G401.6 (cell line): ENCODE measurements around the gene NRG3.
"Not testable (repeated sequence)": the region's sequence is repeated elsewhere in the genome, so short reads cannot be mapped to it uniquely, and the experiment has no call there.

Experiments used
- FAIRE-seq: peaks from 2 replicates; lab custom pipeline; 2012; peaks lifted over from hg19 to GRCh38; lab: Jason Lieb, UNC

NRG3 gene

DNA sequence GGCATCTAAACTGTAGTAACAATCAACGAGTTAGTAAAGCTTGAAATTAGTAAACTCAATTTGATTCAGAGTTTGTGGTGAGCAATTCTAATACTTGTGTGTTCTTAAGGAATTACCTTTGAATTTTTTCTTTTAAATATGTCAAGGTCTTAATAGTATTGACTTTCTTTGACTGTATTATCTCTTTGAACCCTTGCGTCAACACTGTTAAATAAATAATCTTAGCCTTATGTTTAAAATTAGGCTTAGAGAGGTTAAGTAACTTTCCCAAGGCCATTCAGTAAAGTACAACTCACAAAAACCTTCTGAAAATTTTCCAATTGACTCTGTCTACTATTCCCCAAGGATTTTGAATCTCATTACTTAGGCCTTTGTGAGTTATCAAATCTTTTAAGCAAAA, 716.4 kb downstream of the NRG3 start:
- FAIRE-seq = no peak

GRCh38 chr10:82597840-82598239, 722.8 kb downstream of the NRG3 start:
- no peak for FAIRE-seq

DNA sequence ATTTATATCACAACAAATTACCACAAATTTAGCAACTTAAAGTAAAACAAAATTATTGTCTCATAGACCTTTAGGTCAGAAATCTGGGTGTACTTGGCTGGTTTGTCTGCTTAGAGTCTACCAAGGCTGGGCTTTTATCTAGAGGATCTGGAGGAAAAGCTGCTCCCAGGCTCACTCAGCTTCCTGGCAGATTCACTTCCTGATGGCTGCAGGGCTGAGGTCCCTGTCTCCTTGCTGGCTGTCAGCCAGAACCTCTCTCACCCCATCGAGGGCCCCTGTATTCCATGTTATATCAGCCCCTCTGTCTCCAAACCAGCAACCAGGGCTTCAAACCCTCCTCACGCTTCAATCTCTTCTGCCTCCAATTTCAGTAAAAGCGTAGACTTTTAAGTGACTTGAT, 734.9 kb downstream of the NRG3 start:
- no peak for FAIRE-seq

DNA sequence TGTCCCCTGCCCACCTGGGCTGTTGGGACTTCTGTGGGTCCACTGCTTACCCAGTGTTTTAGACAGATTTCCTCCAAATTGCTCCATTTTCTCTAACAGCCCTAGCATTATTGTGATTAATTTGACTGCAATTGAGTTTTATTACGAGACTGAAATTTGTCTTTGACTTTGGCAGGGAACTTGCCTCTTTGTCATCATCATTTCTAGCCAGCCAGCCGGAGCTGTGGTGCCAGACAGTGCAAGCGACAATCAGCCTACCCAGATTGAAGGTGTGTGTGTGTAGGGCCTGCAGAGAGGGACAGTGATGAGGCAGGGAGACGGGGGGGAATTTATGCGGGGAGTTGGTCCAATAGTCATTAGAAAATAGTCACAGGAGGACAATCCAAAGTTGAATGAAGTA, 743.0 kb downstream of the NRG3 start:
- FAIRE-seq = no peak

DNA sequence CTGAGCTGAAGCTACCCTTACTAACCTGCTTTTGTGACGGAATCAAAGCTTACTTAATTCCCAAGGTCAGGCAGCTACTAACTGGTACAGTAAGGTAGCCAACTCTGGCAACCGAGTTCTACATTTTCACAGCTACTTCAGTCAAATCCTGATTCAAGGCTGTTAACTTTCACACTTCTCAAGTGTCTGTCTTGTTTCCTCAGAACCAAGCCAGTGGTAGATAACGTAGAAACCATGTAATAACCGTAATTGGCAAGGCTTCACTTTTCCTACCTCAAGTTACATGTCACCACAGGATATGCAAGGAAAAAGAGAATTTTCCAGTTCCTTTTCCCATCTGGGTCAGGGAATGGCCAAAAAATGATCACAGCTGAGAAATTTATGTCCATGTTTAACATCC, 746.7 kb downstream of the NRG3 start:
- FAIRE-seq = no peak

DNA sequence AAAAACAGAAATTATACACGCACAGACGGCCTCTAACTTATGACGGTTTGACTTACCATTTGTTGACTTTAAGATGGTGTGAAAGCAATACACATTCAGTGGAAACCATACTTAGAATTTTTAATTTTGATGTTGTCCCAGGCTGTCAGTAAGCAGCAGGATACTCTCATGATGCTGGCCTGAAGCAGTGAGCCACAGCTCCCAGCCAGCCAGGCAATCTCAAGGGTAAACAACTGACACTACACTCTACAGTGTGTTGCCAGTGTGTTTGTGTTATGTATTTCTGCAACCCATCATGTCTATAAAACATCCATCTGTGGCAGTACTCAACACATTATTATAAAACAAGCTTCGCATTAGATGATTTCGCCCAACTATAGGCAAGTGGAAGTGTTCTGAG, 747.5 kb downstream of the NRG3 start:
- no peak for FAIRE-seq

DNA sequence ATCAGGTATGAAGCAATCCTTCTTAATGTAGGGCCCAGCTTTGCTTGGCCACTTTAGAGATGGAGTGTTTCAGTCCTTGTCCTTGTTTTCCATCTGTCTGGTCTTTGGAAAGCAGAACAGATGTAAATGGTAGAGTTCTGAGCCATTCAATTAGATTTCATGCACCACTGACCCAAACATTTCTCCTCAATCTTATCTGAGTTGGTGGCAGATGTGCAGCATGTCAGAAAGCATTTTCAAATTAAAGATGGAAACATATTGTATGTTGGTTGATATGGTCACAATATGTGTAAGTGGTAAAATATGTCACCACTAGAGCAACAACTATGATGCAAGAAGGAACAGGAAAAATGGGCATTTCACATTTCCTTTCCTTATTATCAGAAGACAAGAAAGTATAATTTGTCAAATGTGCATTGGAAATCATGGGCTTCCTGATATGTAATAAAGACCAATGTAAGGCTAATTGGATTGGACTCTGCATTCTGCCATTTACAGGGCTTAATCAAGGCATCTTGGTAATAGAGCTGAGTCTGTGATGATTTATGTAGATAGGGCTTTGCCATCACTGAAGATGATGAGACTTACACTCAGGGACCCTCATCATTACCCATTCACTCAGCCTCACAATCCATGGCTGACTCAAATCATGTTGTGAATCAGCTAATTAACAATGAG, 750.7 kb downstream of the NRG3 start:
- no peak for FAIRE-seq

- no peak for FAIRE-seq
Measured at GRCh38 chr10:82628373-82628772, 753.4 kb downstream of the NRG3 start.

DNA sequence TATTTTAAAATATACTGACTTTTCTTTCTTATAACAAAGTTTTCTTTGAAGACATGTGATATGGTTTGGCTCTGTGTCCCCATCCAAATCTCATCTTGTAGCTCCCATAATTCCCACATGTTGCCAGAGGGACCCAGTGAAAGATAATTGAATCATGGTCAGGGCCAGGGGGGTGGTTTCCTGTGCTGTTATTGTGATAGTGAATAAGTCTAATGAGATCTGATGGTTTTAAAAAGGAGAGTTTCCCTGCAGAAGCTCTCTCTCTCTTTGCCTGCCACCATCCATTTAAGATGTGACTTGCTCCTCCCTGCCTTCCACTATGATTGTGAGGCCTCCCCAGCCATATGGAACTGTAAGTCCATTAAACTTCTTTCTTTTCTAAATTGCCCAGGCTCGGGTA, 768.1 kb downstream of the NRG3 start:
- FAIRE-seq = no peak

GRCh38 chr10:82643601-82644000, 768.6 kb downstream of the NRG3 start:
- no peak for FAIRE-seq

GRCh38 chr10:82645221-82645620, 770.2 kb downstream of the NRG3 start:
- no peak for FAIRE-seq

DNA sequence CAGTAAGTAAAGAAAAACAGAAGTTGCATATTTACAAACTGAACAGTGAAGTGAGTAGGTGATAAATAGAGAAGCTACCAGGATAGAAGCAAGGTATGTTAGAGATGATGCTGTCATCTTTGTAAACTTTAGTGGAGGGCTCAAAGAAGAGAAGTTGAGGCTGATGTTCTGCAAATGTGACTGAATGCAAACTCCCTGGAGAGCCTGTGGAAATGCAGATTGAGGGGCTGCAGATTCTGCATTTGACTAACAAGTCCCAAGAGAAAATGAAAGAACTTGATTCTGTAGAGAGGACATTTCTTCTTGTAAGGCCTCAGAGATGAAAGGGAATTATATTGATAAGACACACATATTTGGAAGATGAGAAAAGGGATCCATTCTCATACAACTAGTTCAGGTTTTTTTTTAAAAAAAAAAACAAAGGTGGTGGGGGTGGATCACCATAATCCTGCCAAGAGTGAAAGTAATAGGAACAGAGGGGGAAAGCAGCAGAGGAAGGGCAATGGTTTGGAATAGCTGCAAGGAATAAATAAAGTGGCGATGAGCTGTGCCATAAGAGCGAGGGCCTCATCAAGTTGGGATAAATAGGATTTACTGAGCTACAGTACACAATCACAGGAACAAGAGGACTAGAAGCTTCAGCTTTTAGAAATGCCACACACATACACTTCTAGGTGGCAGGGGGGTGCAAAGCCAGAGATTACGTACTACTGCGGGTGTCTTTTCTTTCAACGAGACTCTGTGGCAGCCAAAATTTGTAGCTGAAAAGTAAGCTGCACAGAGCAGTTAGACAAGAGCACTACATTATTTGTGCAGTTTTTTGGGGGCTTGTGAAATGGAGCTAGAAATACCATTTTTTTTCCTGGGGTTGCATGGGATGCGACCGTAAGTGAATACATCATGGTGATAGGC, 778.5 kb downstream of the NRG3 start:
- FAIRE-seq = no peak

GRCh38 chr10:82660205-82660604, 785.2 kb downstream of the NRG3 start:
- FAIRE-seq = no peak

DNA sequence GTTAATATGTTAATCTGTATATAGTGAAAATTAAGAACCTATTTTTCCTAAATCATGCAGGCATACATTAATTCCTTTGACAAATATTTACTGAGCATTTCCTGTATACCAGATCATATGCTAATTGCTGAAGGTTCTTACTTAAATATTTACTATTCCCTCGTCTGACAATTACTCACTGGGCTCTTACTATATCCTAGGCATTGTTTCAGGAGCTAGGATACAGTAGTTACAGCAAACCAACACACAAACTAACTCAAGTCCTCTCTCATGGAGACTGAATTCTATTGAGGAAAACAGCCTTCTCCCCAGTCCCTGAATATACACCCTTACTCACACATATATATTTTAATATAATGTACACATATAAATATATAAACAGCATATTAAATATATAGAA, 786.0 kb downstream of the NRG3 start:
- no peak for FAIRE-seq

DNA sequence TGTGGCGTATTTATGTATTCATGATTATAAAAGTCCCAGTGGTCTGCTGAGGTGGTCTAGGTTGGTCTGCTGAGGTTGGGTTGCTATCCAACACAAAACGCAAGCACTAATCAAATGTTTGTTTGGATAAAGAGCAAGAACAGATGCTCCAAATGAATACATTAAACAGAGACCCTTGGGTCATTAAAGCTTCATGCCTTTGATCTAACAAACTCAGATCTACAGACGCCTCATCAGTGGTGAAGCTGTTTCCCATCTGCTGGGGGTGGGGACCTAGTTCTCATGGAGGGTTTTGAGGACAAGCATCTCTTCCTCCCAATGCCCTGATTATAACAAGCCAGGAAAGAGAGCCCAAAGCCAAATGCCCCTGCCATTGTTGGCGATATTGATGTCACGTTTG, 786.7 kb downstream of the NRG3 start:
- no peak for FAIRE-seq

DNA sequence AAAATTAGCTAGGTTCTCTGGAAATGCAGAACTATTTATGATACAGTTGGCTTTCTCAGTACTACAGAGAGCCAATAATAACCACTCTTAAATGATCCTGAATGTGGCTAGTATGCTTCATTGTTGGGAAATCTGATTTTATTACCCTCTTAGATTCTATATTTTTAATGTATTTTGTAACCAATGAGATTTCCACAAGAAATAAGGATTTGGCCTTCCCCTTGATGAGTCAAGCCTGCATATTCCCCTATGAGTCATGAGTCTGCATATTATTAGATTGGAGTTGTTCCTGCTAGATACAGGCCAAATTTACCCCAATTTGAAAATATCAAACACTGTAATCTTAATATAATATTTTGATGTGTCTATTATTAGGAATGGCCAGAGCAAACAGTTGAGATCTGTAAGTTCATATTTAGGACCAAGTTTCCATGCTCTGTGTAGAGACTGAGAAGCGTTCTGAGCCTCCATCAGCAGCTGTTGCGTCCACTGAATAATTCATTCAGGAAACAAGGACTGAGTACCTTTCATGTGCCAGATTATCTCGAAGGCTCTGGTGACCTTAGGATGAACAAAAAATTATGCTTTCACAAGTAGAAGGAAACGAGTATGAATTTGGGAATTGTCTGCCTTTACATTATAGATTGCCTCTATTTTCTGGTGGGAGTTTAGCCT, 793.4 kb downstream of the NRG3 start:
- no peak for FAIRE-seq

GRCh38 chr10:82674036-82674435, 799.0 kb downstream of the NRG3 start:
- FAIRE-seq = no peak

GRCh38 chr10:82677932-82678331, 802.9 kb downstream of the NRG3 start:
- not testable (repeated sequence) for FAIRE-seq

DNA sequence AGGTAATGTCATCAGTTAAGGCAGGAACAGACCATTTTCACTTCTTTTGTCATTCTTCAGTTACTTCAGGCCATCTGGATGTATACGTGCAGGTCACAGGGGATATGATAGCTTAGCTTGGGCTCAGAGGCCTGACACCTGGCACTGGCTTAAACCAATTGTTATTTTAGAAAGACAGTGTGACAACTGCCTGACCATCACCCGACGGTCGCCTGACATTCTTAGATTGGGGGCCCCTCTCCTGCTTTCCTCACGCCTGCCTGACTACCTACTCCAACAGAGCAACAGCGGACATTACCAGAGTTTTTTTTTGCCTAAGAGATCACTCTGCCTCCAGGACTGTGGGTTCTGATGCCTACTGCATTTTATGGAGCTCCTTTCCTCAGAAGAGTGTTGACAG, 803.5 kb downstream of the NRG3 start:
- FAIRE-seq = not testable (repeated sequence)

DNA sequence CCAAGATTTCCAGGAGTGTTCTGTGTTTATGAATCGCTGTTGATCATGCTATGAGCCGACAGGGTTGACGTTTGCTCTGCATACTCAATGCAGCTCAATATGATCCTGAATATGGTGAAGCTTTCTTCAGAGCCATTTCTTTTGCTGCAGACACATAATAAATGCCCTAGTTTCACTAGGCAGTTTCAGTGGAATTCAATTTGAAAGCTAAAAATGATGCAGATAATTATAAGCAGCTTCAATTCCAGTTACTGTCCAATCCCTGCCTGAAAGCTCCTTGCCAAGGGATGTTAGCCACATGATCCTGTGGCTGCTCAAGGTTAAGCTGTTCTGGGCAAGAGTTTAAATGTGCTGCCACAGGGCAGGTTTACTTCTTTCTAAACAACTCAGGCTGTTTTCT, 805.6 kb downstream of the NRG3 start:
- FAIRE-seq = no peak

- no peak for FAIRE-seq
Measured at GRCh38 chr10:82683945-82684344, 809.0 kb downstream of the NRG3 start.

DNA sequence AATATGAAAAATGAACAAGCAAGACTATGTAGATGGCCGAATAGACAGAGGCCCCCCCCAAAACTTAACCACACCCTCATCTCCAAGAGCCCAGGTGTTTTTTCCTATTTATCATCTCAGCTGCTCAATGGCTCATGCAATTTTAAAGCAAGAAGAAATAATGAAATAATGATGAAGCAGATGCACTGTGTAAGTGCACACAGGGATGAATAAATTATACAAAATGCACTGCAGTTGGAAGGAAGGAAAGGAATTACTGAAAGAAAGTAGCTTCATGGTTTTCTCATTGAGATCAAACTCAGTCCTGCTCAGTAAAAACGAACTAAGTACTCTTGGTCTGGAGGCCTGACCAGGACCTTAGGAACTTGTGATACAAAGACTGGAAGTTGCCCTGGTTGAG, 810.1 kb downstream of the NRG3 start:
- no peak for FAIRE-seq

DNA sequence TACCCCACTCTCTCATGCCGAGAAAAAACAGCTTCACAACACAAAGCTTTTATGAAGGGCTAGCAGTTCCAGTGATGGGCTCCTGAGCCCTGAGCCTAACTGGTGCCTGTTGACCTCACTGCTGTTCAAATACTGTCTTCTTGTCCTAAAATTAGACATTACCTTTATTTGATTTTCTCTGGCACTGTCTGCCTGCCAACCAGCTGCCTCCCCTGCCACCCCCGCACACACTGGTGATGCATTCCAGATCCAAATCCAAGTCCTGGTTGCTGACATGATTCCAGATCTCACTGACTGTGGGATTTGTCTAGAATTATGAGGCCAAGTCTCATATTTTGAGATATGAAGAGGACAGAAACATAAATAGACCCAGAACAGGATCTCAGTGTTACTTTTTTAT, 816.2 kb downstream of the NRG3 start:
- FAIRE-seq = no peak
